NCI-H128 (cell line): ENCODE measurements around the gene CD207.
"Not testable (repeated sequence)": the region's sequence is repeated elsewhere in the genome, so short reads cannot be mapped to it uniquely, and the experiment has no call there.

Experiments used
- DNase-seq: peaks from one replicate; lab custom pipeline; 2025; ENCODE audit not compliant: unreplicated experiment; lab: John Stamatoyannopoulos, UW

Gene CD207

GRCh38 chr2:70835643-70836042 is at the start of gene CD207:
Gene CD207, minus strand, starts transcription at chr2:70835816. Its CDS starts 40 bp downstream, at chr2:70835776.
- no peak for DNase-seq

GRCh38 chr2:70878543-70878942 is 42.9 kb upstream of the CD207 start:
- not testable (repeated sequence) for DNase-seq

- DNase-seq: not testable (repeated sequence)
These were observed 40.5 kb upstream of the CD207 start for GRCh38 chr2:70876138-70876537.

GRCh38 chr2:70873541-70873940 is 37.9 kb upstream of the CD207 start:
- DNase-seq: no peak

GRCh38 chr2:70871398-70872211 is 36.0 kb upstream of the CD207 start:
- peak; percentile 70 for DNase-seq

- no peak for DNase-seq
These were observed 35.2 kb upstream of the CD207 start for GRCh38 chr2:70870790-70871189.

- DNase-seq: no peak
These were observed 33.4 kb upstream of the CD207 start for GRCh38 chr2:70868970-70869369.

GRCh38 chr2:70861777-70862625 is 26.4 kb upstream of the CD207 start:
- peak; percentile 80 for DNase-seq

GRCh38 chr2:70855667-70856066 is 20.1 kb upstream of the CD207 start:
- DNase-seq: no peak

GRCh38 chr2:70854411-70854810 is 18.8 kb upstream of the CD207 start:
- no peak for DNase-seq

- no peak for DNase-seq
These were observed 17.2 kb upstream of the CD207 start for GRCh38 chr2:70852824-70853223.

GRCh38 chr2:70851704-70852103 is 16.1 kb upstream of the CD207 start:
- DNase-seq: no peak

GRCh38 chr2:70850925-70851324 is 15.3 kb upstream of the CD207 start:
- DNase-seq: no peak

- no peak for DNase-seq
These were observed 6.8 kb upstream of the CD207 start for GRCh38 chr2:70842401-70842800.

GRCh38 chr2:70837980-70838925 is 2.6 kb upstream of the CD207 start:
- no peak for DNase-seq

GRCh38 chr2:70834881-70835280 is 735 bp downstream of the CD207 start:
- no peak for DNase-seq

- DNase-seq: no peak
These were observed 1.5 kb downstream of the CD207 start for GRCh38 chr2:70834106-70834505.

- no peak for DNase-seq
These were observed 2.4 kb downstream of the CD207 start for GRCh38 chr2:70833246-70833645.

- no peak for DNase-seq
These were observed 3.2 kb downstream of the CD207 start for GRCh38 chr2:70832386-70832785.

GRCh38 chr2:70831861-70832260 is 3.8 kb downstream of the CD207 start:
- no peak for DNase-seq

- no peak for DNase-seq
These were observed 5.2 kb downstream of the CD207 start for GRCh38 chr2:70830366-70830765.
